Uterus (tissue), 2 donors: ENCODE data around the gene KDF1.

Source experiments
- CTCF ChIP-seq, 4 experiments: fragments of 200-600 bp in 2 of 4; fragments of 450-650 bp in 2 of 4; sonication (generic) in 2 of 4; IDR thresholded peaks; one replicate each; pipeline ENCODE4 v1.5.1; 2016 to 2019; ENCODE audit warnings: antibody characterized with exemption in 4 of 4, mild to moderate bottlenecking in 2 of 4, moderate library complexity in 1 of 4
- POLR2A ChIP-seq, 2 donors: fragments of 450-650 bp; IDR thresholded peaks; one replicate each; pipeline ENCODE4 v1.6.1; 2016; ENCODE audit warnings: antibody characterized with exemption in 2 of 2, mild to moderate bottlenecking in 1 of 2, moderate library complexity in 1 of 2

GRCh38 chr1:26913389-26913753 lies 46.9 kb downstream of the KDF1 start:
- no peak for TF ChIP-seq CTCF (IDR thresholded peaks at IDR 0.05)
- TF ChIP-seq POLR2A (IDR thresholded peaks at IDR 0.05) = no peak
